H9 (cell line): ENCODE data around the gene RMI2. TPM values are rescaled to one million over a fixed set of nuclear protein-coding genes. Genes with fewer than 3 reads are reported as not detected.

Source experiments
- DNase-seq: peaks from one replicate; pipeline ENCODE4 v3.0.0-alpha.2; 2017
- H2AFZ ChIP-seq: one replicate; pipeline ENCODE4 v1.6.1; 2013; ENCODE audit warnings: mild to moderate bottlenecking, low read length, control low read depth, moderate library complexity
- H2AK5ac ChIP-seq: 2 replicates; pipeline ENCODE4 v1.6.1; 2013; ENCODE audit warnings: low read length, control low read depth, mixed read lengths; ENCODE audit not compliant: insufficient read length
- H2BK120ac ChIP-seq: one replicate; pipeline ENCODE4 v1.6.1; 2013; ENCODE audit warnings: low read depth, mild to moderate bottlenecking, low read length, control low read depth, inconsistent platforms; ENCODE audit not compliant: poor library complexity, severe bottlenecking
- H2BK12ac ChIP-seq: 2 replicates; pipeline ENCODE4 v1.6.1; 2013; ENCODE audit warnings: low read length, control low read depth, mixed read lengths, low read depth; ENCODE audit not compliant: insufficient read length
- H2BK15ac ChIP-seq: 2 replicates; pipeline ENCODE4 v1.6.1; 2013; ENCODE audit warnings: low read depth, low read length, control low read depth
- H2BK20ac ChIP-seq: one replicate; pipeline ENCODE4 v1.6.1; 2013; ENCODE audit warnings: low read depth, mild to moderate bottlenecking, low read length, control low read depth, inconsistent platforms; ENCODE audit not compliant: poor library complexity, severe bottlenecking
- H2BK5ac ChIP-seq: 2 replicates; pipeline ENCODE4 v1.6.1; 2013; ENCODE audit warnings: low read length, control low read depth, mixed read lengths; ENCODE audit not compliant: insufficient read length
- H3K14ac ChIP-seq: 2 replicates; pipeline ENCODE4 v1.6.1; 2013; ENCODE audit warnings: low read length, control low read depth; ENCODE audit not compliant: insufficient read depth
- H3K18ac ChIP-seq: 2 replicates; pipeline ENCODE4 v1.6.1; 2013; ENCODE audit warnings: low read depth, mild to moderate bottlenecking, mixed read lengths, low read length, control low read depth; ENCODE audit not compliant: insufficient read length
- H3K23ac ChIP-seq: 2 replicates; pipeline ENCODE4 v1.6.1; 2013; ENCODE audit warnings: low read length, control low read depth, mixed read lengths, low read depth; ENCODE audit not compliant: insufficient read length
- H3K23me2 ChIP-seq: 2 replicates; pipeline ENCODE4 v1.6.1; 2013; ENCODE audit warnings: low read depth, mild to moderate bottlenecking, mixed read lengths, low read length, control low read depth; ENCODE audit not compliant: insufficient read length, poor library complexity, severe bottlenecking
- H3K27ac ChIP-seq: 2 replicates; pipeline ENCODE4 v1.5.1; 2013; ENCODE audit warnings: low read length, control low read depth, mixed read lengths, low read depth; ENCODE audit not compliant: insufficient read length
- H3K27me3 ChIP-seq: 2 replicates; pipeline ENCODE4 v1.6.1; 2013; ENCODE audit warnings: low read length, control low read depth, inconsistent platforms; ENCODE audit not compliant: insufficient read depth
- H3K4ac ChIP-seq: 2 replicates; pipeline ENCODE4 v1.6.1; 2013; ENCODE audit warnings: low read depth, mild to moderate bottlenecking, control low read depth, inconsistent platforms, low read length, moderate library complexity
- H3K4me1 ChIP-seq: 2 replicates; pipeline ENCODE4 v1.6.1; 2013; ENCODE audit warnings: low read length, control low read depth, inconsistent platforms; ENCODE audit not compliant: insufficient read depth
- H3K4me2 ChIP-seq: 2 replicates; pipeline ENCODE4 v1.6.1; 2013; ENCODE audit warnings: low read length, control low read depth, mixed read lengths; ENCODE audit not compliant: insufficient read length, insufficient read depth
- H3K56ac ChIP-seq: 2 replicates; pipeline ENCODE4 v1.6.1; 2013; ENCODE audit warnings: low read depth, mild to moderate bottlenecking, mixed read lengths, low read length, control low read depth; ENCODE audit not compliant: insufficient read length
- H3K79me1 ChIP-seq: 2 replicates; pipeline ENCODE4 v1.6.1; 2013; ENCODE audit warnings: low read depth, mild to moderate bottlenecking, moderate library complexity, low read length, control low read depth, inconsistent platforms; ENCODE audit not compliant: insufficient read depth, poor library complexity, severe bottlenecking
- H3K79me2 ChIP-seq: 2 replicates; pipeline ENCODE4 v1.6.1; 2013; ENCODE audit warnings: low read length, control low read depth, inconsistent platforms; ENCODE audit not compliant: insufficient read depth
- H3K9ac ChIP-seq: 2 replicates; pipeline ENCODE4 v1.6.1; 2013; ENCODE audit warnings: low read length, control low read depth, mixed read lengths; ENCODE audit not compliant: insufficient read length; ENCODE audit errors: extremely low read depth
- H3K9me3 ChIP-seq: one replicate; pipeline ENCODE4 v1.6.1; 2013; ENCODE audit warnings: low read depth, low read length, inconsistent platforms; ENCODE audit not compliant: control insufficient read depth
- H3T11ph ChIP-seq: one replicate; pipeline ENCODE4 v1.6.1; 2013; ENCODE audit warnings: mild to moderate bottlenecking, low read length, control low read depth, inconsistent platforms
- H4K20me1 ChIP-seq: one replicate; pipeline ENCODE4 v1.6.1; 2013; ENCODE audit not compliant: control insufficient read depth, insufficient read length, insufficient read depth
- H4K5ac ChIP-seq: 2 replicates; pipeline ENCODE4 v1.6.1; 2013; ENCODE audit warnings: low read depth, mild to moderate bottlenecking, mixed read lengths, low read length, control low read depth; ENCODE audit not compliant: insufficient read length
- H4K8ac ChIP-seq: replicated peaks from 2 replicates; pipeline ENCODE4 v1.6.1; 2013; ENCODE audit warnings: low read length, control low read depth, mixed read lengths, low read depth; ENCODE audit not compliant: insufficient read length
- H4K91ac ChIP-seq: 2 replicates; pipeline ENCODE4 v1.6.1; 2013; ENCODE audit warnings: low read depth, mild to moderate bottlenecking, moderate library complexity, mixed read lengths, low read length, control low read depth; ENCODE audit not compliant: insufficient read length
- H3K27ac Mint-ChIP-seq, 3 experiments: 2 replicates in 2 of 3; 3 replicates in 1 of 3; pipeline ENCODE4 v1.8.0; 2020 to 2021; ENCODE audit warnings: mixed read lengths in 3 of 3, mild to moderate bottlenecking in 1 of 3, moderate library complexity in 1 of 3
- H3K27me3 Mint-ChIP-seq: 2 replicates; pipeline ENCODE4 v1.8.0; 2021; ENCODE audit warnings: low read depth, mild to moderate bottlenecking, moderate library complexity, mixed read lengths
- H3K36me3 Mint-ChIP-seq, 3 experiments: 2 replicates in 2 of 3; 3 replicates in 1 of 3; pipeline ENCODE4 v1.8.0; 2020 to 2021; ENCODE audit warnings: low read depth in 3 of 3, mixed read lengths in 3 of 3; ENCODE audit not compliant: insufficient read depth in 1 of 3
- H3K4me1 Mint-ChIP-seq, 2 experiments: 2 replicates each; pipeline ENCODE4 v1.8.0; 2020; ENCODE audit warnings: mixed read lengths in 2 of 2
- H3K4me3 Mint-ChIP-seq, 2 experiments: 2 replicates in 1 of 2; 3 replicates in 1 of 2; pipeline ENCODE4 v1.8.0; 2020 to 2021; ENCODE audit warnings: mild to moderate bottlenecking in 2 of 2, mixed read lengths in 2 of 2, moderate library complexity in 1 of 2
- H3K9me3 Mint-ChIP-seq, 2 experiments: 2 replicates in 1 of 2; 3 replicates in 1 of 2; pipeline ENCODE4 v1.8.0; 2020; ENCODE audit warnings: mild to moderate bottlenecking in 2 of 2, mixed read lengths in 2 of 2, moderate library complexity in 1 of 2
- WGBS: extraction: QIAGEN DNeasy Blood & Tissue Kit; methylation state at CpG from one replicate; pipeline ENCODE4 v1.1.7; 2013; ENCODE audit warnings: missing lambda C conversion rate, low lambda C conversion rate, mixed read lengths; ENCODE audit not compliant: insufficient read length; ENCODE audit errors: extremely low coverage; 5-methylcytosine and 5-hydroxymethylcytosine counted together
- total RNA-seq: library from RNA; stranded (reverse); gene quantifications from 2 replicates; pipeline ENCODE4 v1.2.1, GENCODE V29; 2021
- TF ChIP-seq, protein P1 (sequence below): fragments of 200-600 bp; sonication (generic); conservative IDR thresholded peaks from 3 replicates; pipeline ENCODE4 v1.8.0; 2021; ENCODE audit warnings: antibody characterized with exemption, mild to moderate bottlenecking

The RMI2 gene
- total RNA-seq, 1 experiment from 2014 or later: 57.6 TPM

DNA sequence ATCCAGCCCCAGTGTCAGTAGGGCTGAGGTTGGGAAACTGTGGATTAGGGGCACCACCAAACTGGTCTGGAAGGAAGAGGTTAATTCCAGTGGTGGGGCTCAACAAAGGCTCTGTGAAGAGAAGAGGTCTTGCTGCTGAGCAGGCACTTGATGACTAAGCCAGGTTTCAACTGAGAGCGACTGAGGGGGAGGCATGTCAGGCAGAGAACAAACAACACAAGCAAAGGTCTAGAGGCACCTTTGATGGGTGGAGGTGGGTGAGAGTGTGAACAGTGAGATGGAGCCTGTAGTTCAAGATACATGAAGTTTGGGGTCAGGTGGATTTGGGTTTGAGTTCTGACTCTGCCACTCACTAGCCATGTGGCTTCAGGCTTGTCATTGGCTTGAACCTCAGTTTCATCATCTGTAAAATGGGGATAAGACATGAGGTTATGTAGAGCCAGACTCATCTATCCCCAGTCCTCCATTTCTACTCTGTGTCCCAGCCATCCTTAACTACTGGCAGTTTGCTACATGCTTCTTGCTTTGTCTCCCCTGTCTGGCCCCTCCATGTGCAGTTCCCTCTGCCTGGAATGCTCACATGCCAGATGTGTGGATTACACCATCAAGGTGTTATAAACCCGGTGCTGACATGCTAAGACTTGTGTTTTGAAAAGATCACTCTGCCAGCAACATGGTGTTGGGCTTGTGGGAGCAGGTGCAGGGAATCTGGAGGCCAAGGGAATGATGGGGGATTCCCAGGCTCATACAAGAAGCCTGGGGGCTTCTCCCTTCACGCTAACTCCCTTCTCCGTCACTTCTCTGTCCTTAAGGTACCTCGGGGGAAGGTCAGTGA is 3.0 kb upstream of the RMI2 start:
- H3K4me2 ChIP-seq: no peak overlapping the region
- no peak overlapping the region for H2BK20ac ChIP-seq
- no CpG with 5 or more reads among the region's 5 CpGs for WGBS
- H3K79me2 ChIP-seq: peaks cover 7% of the 10 kb centered on the region; the same call in 1 of the 2 replicates
- no peak overlapping the region for H2BK120ac ChIP-seq
- H3K27me3 ChIP-seq: no peaks in the 10 kb centered on the region
- peaks cover 3 to 8% (median 4%) of the 10 kb centered on the region in 3 experiments for H3K36me3 Mint-ChIP-seq
- H3K18ac ChIP-seq: no peak overlapping the region
- H3K23ac ChIP-seq: no peak overlapping the region
- peaks cover 6% of the 10 kb centered on the region for H4K20me1 ChIP-seq
- no peak overlapping the region for H4K8ac ChIP-seq
- no peak overlapping the region for H3K4me3 Mint-ChIP-seq
- H3K4me1 Mint-ChIP-seq: peaks cover 29 to 39% of the 10 kb centered on the region in 2 experiments
- H3K79me1 ChIP-seq: no peaks in the 10 kb centered on the region
- H3T11ph ChIP-seq: no peak overlapping the region
- no peak overlapping the region for H2BK12ac ChIP-seq
- no peaks in the 10 kb centered on the region for H3K27me3 Mint-ChIP-seq
- H2BK5ac ChIP-seq: no peak overlapping the region
- peaks cover 6% of the 10 kb centered on the region; the same call in 1 of the 2 replicates for H3K4me1 ChIP-seq
- no peak overlapping the region for H3K14ac ChIP-seq
- H2AFZ ChIP-seq: no peak overlapping the region
- H3K56ac ChIP-seq: no peak overlapping the region
- no peak overlapping the region for H2BK15ac ChIP-seq
- peaks cover 3% of the 10 kb centered on the region for H3K23me2 ChIP-seq
- no peaks in the 10 kb centered on the region for H3K9me3 ChIP-seq
- TF ChIP-seq, protein P1, sequence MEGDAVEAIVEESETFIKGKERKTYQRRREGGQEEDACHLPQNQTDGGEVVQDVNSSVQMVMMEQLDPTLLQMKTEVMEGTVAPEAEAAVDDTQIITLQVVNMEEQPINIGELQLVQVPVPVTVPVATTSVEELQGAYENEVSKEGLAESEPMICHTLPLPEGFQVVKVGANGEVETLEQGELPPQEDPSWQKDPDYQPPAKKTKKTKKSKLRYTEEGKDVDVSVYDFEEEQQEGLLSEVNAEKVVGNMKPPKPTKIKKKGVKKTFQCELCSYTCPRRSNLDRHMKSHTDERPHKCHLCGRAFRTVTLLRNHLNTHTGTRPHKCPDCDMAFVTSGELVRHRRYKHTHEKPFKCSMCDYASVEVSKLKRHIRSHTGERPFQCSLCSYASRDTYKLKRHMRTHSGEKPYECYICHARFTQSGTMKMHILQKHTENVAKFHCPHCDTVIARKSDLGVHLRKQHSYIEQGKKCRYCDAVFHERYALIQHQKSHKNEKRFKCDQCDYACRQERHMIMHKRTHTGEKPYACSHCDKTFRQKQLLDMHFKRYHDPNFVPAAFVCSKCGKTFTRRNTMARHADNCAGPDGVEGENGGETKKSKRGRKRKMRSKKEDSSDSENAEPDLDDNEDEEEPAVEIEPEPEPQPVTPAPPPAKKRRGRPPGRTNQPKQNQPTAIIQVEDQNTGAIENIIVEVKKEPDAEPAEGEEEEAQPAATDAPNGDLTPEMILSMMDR: no peak
- H3K9ac ChIP-seq: no peak overlapping the region
- H3K4ac ChIP-seq: no peak overlapping the region
- peak overlapping the region in 2 of 3 experiments; percentile 74 to 77; a peak in 3 of 7 replicates for H3K27ac Mint-ChIP-seq
- no peak overlapping the region for H4K91ac ChIP-seq
- H3K27ac ChIP-seq: no peak overlapping the region
- DNase-seq: no peak
- no peak overlapping the region for H4K5ac ChIP-seq
- no peak overlapping the region for H2AK5ac ChIP-seq
- peaks cover 0 to 3% of the 10 kb centered on the region in 2 experiments; a peak in 2 of 5 replicates for H3K9me3 Mint-ChIP-seq
